ENCODE results near the gene TMPRSS12. TPM values are rescaled to one million over a fixed set of nuclear protein-coding genes. Genes with fewer than 3 reads are reported as not detected.

Gene TMPRSS12
- total and polyA plus RNA-seq, 2 of the 13 experiments (the other 11 are each of a cell fraction or from before 2014, with no cell fraction given): not detected

- TF ChIP-seq, protein P1, sequence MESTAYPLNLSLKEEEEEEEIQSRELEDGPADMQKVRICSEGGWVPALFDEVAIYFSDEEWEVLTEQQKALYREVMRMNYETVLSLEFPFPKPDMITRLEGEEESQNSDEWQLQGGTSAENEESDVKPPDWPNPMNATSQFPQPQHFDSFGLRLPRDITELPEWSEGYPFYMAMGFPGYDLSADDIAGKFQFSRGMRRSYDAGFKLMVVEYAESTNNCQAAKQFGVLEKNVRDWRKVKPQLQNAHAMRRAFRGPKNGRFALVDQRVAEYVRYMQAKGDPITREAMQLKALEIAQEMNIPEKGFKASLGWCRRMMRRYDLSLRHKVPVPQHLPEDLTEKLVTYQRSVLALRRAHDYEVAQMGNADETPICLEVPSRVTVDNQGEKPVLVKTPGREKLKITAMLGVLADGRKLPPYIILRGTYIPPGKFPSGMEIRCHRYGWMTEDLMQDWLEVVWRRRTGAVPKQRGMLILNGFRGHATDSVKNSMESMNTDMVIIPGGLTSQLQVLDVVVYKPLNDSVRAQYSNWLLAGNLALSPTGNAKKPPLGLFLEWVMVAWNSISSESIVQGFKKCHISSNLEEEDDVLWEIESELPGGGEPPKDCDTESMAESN (CRISPR knock-in tag; conservative IDR thresholded peaks at IDR 0.05): no peak; the same call in 1 of the 2 replicates
- TF ChIP-seq PRPF4 (IDR thresholded peaks at IDR 0.05; ENCODE audit: low read depth, low read length, poor library complexity, severe bottlenecking) (no peak), ZNF335 (CRISPR knock-in tag; IDR thresholded peaks at IDR 0.05) (no peak; the same call in 1 of the 2 replicates), CREB1 (IDR thresholded peaks at IDR 0.05) (no peak), CREB1 (CRISPR knock-in tag; IDR thresholded peaks at IDR 0.05) (peak; percentile 48; the same call in 1 of the 2 replicates), FOXC1 (CRISPR knock-in tag; IDR thresholded peaks at IDR 0.05; ENCODE audit: borderline replicate concordance) (no peak), THYN1 (CRISPR knock-in tag; IDR thresholded peaks at IDR 0.05; ENCODE audit: borderline replicate concordance, low read depth) (no peak), DMAP1 (CRISPR knock-in tag; IDR thresholded peaks at IDR 0.05) (peak; percentile 43; the same call in 1 of the 2 replicates), CHD4 (IDR thresholded peaks at IDR 0.05; ENCODE audit: borderline replicate concordance, low read length) (0 out of 2 replicates have a peak, but pooled peaks have one; percentile 3), TCF12 (IDR thresholded peaks at IDR 0.05) (no peak), TCF12 (CRISPR knock-in tag; IDR thresholded peaks at IDR 0.05) (no peak)
- TF ChIP-seq, protein P2, sequence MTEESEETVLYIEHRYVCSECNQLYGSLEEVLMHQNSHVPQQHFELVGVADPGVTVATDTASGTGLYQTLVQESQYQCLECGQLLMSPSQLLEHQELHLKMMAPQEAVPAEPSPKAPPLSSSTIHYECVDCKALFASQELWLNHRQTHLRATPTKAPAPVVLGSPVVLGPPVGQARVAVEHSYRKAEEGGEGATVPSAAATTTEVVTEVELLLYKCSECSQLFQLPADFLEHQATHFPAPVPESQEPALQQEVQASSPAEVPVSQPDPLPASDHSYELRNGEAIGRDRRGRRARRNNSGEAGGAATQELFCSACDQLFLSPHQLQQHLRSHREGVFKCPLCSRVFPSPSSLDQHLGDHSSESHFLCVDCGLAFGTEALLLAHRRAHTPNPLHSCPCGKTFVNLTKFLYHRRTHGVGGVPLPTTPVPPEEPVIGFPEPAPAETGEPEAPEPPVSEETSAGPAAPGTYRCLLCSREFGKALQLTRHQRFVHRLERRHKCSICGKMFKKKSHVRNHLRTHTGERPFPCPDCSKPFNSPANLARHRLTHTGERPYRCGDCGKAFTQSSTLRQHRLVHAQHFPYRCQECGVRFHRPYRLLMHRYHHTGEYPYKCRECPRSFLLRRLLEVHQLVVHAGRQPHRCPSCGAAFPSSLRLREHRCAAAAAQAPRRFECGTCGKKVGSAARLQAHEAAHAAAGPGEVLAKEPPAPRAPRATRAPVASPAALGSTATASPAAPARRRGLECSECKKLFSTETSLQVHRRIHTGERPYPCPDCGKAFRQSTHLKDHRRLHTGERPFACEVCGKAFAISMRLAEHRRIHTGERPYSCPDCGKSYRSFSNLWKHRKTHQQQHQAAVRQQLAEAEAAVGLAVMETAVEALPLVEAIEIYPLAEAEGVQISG (CRISPR knock-in tag; IDR thresholded peaks at IDR 0.05): peak; percentile 41; the same call in 1 of the 2 replicates
Measured at GRCh38 chr12:50933459-50934124, 90.9 kb downstream of the TMPRSS12 start (continued).
